ENCODE data around the gene LRCH1. TPM values are rescaled to one million over a fixed set of nuclear protein-coding genes. Genes with fewer than 3 reads are reported as not detected.

LRCH1 gene
- total RNA-seq, 2 donors from 2014 or later: 14.7 to 15.3 TPM

GRCh38 chr13:46562152-46562551 is 9.2 kb downstream of the LRCH1 start:
- no peak overlapping the region for H3K27ac Mint-ChIP-seq
- H3K36me3 Mint-ChIP-seq (ENCODE audit: low read depth): no peaks in the 10 kb centered on the region
- H3K27me3 Mint-ChIP-seq: no peaks in the 10 kb centered on the region
- H3K4me1 Mint-ChIP-seq: peaks cover 9% of the 10 kb centered on the region
- no peak overlapping the region for H3K4me3 Mint-ChIP-seq
- no peaks in the 10 kb centered on the region for H3K9me3 Mint-ChIP-seq
- ATAC-seq (replicated peaks): no peak

DNA sequence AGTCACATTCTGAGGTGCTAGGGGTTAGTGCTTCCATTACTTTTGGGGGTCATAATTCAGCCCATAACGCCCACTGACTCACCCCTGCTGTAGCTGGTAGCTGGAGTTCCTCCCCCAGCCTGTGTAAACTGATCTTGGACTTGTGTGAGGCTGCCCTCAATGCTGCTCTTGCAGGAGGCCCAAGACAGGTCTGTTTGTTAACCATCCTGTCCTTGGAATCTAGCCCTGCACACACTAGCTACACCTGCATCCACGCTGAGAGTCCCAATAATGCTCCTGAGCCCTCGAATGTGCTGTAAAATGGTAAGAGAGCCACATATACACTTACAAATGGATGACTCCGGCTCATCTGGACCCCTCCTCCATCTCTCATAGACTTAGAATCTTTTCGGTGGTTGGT is 9.6 kb downstream of the LRCH1 start:
- Mint-ChIP-seq H3K4me3 (no peak overlapping the region), H3K36me3 (ENCODE audit: low read depth) (no peaks in the 10 kb centered on the region), H3K27me3 (no peaks in the 10 kb centered on the region), H3K9me3 (no peaks in the 10 kb centered on the region), H3K27ac (no peak overlapping the region), H3K4me1 (peaks cover 9% of the 10 kb centered on the region)
- no peak for ATAC-seq (replicated peaks)

GRCh38 chr13:46565808-46566750 is 13.1 kb downstream of the LRCH1 start:
- Mint-ChIP-seq H3K27ac (no peak overlapping the region), H3K27me3 (no peaks in the 10 kb centered on the region), H3K4me1 (peaks cover 17% of the 10 kb centered on the region), H3K4me3 (no peak overlapping the region), H3K36me3 (ENCODE audit: low read depth) (no peaks in the 10 kb centered on the region), H3K9me3 (no peaks in the 10 kb centered on the region)
- ATAC-seq (replicated peaks): no peak

DNA sequence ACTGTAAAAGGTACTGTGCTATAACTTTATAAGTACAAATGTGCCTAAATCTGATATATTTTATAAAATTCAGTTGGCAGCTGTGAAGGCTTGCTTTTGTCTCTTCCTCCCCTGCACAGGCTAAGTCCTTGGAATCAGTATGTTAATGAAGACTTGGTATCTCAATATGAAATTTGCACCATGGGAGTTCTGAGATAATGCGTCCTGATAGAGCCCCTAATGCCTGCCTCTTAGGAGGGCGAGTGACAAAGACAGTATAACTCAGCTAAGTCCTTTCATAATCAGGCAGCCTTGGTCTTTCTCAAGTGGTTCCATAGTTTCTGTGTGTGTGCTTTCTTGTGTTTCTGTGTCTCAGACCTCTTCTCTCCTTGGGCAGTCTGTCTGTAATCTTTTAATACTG is 14.7 kb downstream of the LRCH1 start:
- Mint-ChIP-seq H3K9me3 (no peaks in the 10 kb centered on the region), H3K4me1 (peaks cover 26% of the 10 kb centered on the region), H3K27ac (no peak overlapping the region), H3K36me3 (ENCODE audit: low read depth) (no peaks in the 10 kb centered on the region), H3K27me3 (no peaks in the 10 kb centered on the region), H3K4me3 (no peak overlapping the region)
- ATAC-seq (replicated peaks): no peak

GRCh38 chr13:46569456-46569855 is 16.5 kb downstream of the LRCH1 start:
- no peak overlapping the region for H3K27ac Mint-ChIP-seq
- peaks cover 34% of the 10 kb centered on the region for H3K4me1 Mint-ChIP-seq
- no peak overlapping the region for H3K4me3 Mint-ChIP-seq
- ATAC-seq (replicated peaks): no peak
- no peaks in the 10 kb centered on the region for H3K27me3 Mint-ChIP-seq
- H3K9me3 Mint-ChIP-seq: no peaks in the 10 kb centered on the region
- no peaks in the 10 kb centered on the region for H3K36me3 Mint-ChIP-seq (ENCODE audit: low read depth)

- Mint-ChIP-seq H3K27me3 (no peaks in the 10 kb centered on the region), H3K36me3 (ENCODE audit: low read depth) (no peaks in the 10 kb centered on the region), H3K27ac (no peak overlapping the region), H3K9me3 (no peaks in the 10 kb centered on the region), H3K4me3 (no peak overlapping the region), H3K4me1 (peaks cover 35% of the 10 kb centered on the region)
- no peak for ATAC-seq (replicated peaks)
These were observed 17.3 kb downstream of the LRCH1 start for GRCh38 chr13:46570273-46570672.

DNA sequence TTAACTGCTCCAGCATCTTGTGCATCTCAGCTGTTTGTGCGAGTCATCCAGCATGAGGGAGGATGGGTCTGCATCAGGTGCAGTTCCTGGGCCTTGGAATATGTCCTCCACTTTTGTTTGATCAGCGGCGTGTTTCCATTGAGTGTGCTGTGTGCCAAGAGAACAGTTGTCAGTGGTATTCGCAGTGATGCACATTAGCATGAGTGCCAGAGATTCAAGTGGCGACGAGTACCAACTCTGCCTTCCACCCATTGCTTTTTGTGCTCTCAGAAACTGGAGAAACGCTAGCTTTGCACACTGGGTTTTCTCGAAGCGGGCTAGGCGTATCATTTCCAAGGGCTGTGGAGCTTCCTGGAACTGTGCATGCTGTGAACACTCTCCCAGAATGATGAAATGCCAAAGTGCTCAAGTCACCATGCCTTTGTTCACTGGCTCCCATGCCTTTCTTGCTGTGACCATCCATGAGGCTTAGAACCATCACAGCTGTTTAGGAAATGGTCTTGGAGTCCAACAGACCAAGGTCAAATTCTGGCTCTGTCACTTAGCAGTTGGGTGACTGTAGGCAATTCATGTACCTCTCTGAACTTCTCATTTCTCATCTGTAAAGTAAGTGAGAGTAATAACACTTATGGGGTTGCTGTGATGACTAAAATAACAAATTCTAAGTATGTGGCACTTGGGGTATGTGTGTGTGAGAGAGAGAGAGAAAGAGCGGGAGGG is 18.4 kb downstream of the LRCH1 start:
- H3K4me3 Mint-ChIP-seq: no peak overlapping the region
- ATAC-seq (replicated peaks): peak; percentile 90
- no peaks in the 10 kb centered on the region for H3K36me3 Mint-ChIP-seq (ENCODE audit: low read depth)
- H3K9me3 Mint-ChIP-seq: no peaks in the 10 kb centered on the region
- no peaks in the 10 kb centered on the region for H3K27me3 Mint-ChIP-seq
- peak overlapping the region; percentile 23 for H3K27ac Mint-ChIP-seq
- H3K4me1 Mint-ChIP-seq: peaks cover 36% of the 10 kb centered on the region

GRCh38 chr13:46571909-46572595 is 19.1 kb downstream of the LRCH1 start:
- no peak overlapping the region for H3K4me3 Mint-ChIP-seq
- H3K36me3 Mint-ChIP-seq (ENCODE audit: low read depth): no peaks in the 10 kb centered on the region
- ATAC-seq (replicated peaks): peak; percentile 11
- H3K9me3 Mint-ChIP-seq: no peaks in the 10 kb centered on the region
- no peaks in the 10 kb centered on the region for H3K27me3 Mint-ChIP-seq
- H3K4me1 Mint-ChIP-seq: peaks cover 34% of the 10 kb centered on the region
- H3K27ac Mint-ChIP-seq: no peak overlapping the region

DNA sequence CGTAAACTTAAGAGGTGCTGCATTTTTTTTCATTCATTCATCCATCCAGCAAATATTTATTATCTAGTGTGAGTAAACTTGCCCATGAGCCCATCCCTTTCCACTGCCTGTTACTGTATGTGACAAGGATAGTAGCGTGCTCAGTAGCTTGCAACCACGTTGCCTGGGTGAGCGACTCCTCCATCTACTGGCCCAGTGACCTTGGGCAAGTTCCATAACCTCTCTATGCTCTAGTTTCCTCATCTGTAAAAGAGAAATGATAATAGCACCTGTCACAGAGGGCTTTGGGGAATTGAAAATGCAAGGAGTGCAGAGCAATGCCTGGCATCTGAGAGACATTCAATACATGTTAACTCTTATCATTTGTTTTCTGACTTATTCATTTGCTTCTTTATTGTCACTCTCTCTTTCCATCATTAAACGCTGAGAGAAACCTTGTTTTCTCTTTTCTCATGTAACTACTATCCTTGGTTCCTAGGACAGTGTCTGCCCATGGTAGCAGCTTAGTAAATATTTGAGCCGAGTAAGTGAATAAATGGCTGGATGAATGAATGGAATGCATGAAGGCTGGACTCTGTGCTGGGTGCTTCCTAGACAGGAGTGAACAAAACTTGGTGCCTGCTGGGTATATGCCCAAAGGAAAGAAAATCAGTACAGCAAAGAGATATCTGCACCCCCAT is 19.9 kb downstream of the LRCH1 start:
- Mint-ChIP-seq H3K4me3 (no peak overlapping the region), H3K27me3 (no peaks in the 10 kb centered on the region), H3K9me3 (no peaks in the 10 kb centered on the region), H3K4me1 (peaks cover 42% of the 10 kb centered on the region), H3K36me3 (ENCODE audit: low read depth) (no peaks in the 10 kb centered on the region), H3K27ac (no peak overlapping the region)
- no peak for ATAC-seq (replicated peaks)

DNA sequence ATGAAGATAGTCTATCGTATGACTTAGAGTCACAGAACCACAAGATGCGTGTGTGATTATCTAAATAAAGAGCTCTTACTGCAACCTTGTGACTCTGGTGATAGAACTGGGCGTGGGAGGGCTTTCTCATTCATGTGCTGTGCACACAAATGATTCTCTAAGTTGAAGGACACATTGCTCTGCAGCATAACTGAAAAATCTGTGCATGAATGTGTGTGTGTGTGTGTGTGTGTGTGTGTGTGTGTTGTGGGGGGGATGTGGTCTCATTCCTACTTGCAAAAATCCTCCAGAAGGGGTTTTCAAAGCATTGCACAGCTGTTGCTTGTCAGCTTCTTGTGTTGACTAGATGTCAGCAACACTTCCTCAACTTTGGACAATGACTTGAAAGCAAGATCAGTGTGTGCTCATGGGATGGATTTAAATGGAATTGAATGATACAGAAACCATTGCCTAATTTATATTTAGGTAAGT is 22.4 kb downstream of the LRCH1 start:
- H3K27me3 Mint-ChIP-seq: no peaks in the 10 kb centered on the region
- no peaks in the 10 kb centered on the region for H3K9me3 Mint-ChIP-seq
- H3K27ac Mint-ChIP-seq: no peak overlapping the region
- no peak for ATAC-seq (replicated peaks)
- H3K4me3 Mint-ChIP-seq: no peak overlapping the region
- no peaks in the 10 kb centered on the region for H3K36me3 Mint-ChIP-seq (ENCODE audit: low read depth)
- peaks cover 55% of the 10 kb centered on the region for H3K4me1 Mint-ChIP-seq

- Mint-ChIP-seq H3K27me3 (no peaks in the 10 kb centered on the region), H3K4me1 (peaks cover 54% of the 10 kb centered on the region), H3K36me3 (ENCODE audit: low read depth) (no peaks in the 10 kb centered on the region), H3K27ac (no peak overlapping the region), H3K4me3 (no peak overlapping the region), H3K9me3 (no peaks in the 10 kb centered on the region)
- ATAC-seq (replicated peaks): no peak
These were observed 22.9 kb downstream of the LRCH1 start for GRCh38 chr13:46575818-46576221.

DNA sequence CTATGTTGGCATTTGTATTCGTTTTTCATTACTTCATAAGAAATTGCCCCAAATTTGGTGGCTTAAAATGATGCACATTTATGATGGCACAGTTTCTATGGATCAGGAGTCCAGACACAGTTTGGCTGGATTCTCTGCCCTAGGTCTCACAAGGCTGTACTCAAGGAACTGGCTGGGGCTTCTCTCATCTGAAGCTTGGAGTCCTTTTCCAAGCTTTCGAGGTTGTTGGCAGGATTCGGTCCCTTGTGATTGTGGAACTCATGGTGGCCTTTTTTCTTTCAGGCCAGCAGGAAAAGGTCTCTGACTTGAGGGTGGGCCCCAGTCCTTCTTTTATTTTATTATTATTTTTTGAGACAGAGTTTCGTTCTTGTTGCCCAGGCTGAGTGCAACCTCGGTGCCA is 23.8 kb downstream of the LRCH1 start:
- H3K27ac Mint-ChIP-seq: no peak overlapping the region
- H3K27me3 Mint-ChIP-seq: no peaks in the 10 kb centered on the region
- H3K9me3 Mint-ChIP-seq: no peaks in the 10 kb centered on the region
- no peaks in the 10 kb centered on the region for H3K36me3 Mint-ChIP-seq (ENCODE audit: low read depth)
- no peak overlapping the region for H3K4me3 Mint-ChIP-seq
- peaks cover 54% of the 10 kb centered on the region for H3K4me1 Mint-ChIP-seq
- ATAC-seq (replicated peaks): no peak

DNA sequence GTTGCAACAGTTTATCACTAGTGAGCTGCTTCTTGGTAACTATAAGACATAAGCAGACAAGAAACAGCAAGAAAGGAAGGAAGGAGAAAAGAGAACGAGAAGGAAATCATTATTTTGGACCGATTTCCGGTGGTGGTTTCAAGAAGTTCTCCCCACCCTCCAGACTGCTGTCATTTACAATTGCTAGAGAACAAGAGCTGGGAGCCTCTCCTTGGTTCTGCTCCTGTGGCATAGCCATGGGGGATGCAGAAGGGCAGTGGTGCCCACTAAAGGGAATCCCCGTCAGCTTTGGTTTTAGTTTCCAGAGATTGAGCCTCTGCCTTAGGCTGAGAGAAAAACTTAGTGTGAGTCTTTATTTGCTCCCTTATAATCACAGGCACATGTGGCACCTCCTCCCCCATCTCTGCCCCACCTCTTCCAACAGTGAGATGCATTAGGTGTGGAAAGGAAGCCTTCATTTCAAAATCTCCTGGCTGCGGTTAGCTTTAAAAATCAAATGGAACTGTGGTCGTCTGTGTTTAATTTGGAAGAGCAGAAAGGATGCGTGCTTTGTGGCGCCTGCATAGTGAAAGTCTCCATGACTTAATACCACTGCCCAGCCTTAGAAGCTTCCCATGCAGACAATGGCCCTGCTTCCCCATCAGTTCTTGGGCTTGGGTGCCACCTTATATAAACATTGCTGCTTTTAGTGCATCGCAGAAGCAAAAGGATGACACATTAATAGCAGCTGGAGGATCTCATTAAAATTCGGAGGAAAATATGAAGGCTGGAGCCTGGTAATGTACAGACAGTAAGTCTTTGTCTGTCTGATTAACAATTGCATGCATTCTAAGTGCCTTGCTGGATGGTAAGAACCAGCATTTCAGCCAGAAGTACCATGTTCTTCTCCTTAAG is 25.0 kb downstream of the LRCH1 start:
- Mint-ChIP-seq H3K4me3 (peak overlapping the region; percentile 29), H3K27ac (no peak overlapping the region), H3K36me3 (ENCODE audit: low read depth) (no peaks in the 10 kb centered on the region), H3K4me1 (peaks cover 48% of the 10 kb centered on the region), H3K27me3 (no peaks in the 10 kb centered on the region), H3K9me3 (no peaks in the 10 kb centered on the region)
- ATAC-seq (replicated peaks): peak; percentile 34
